Mucosa of descending colon (tissue), 3 donors: ENCODE data around the gene OR13F1. TPM values are rescaled to one million over a fixed set of nuclear protein-coding genes. Genes with fewer than 3 reads are reported as not detected.

ENCODE experiments used
- ATAC-seq: fragments of 200-7000 bp; cut with Tn5 transposase; one replicate; pipeline ENCODE4 v1.9.1; 2020; ENCODE audit warnings: mild to moderate bottlenecking, moderate library complexity
- DNase-seq, 3 donors: peaks; one replicate each; pipeline ENCODE4 v3.0.0-alpha.2; 2020
- H3K36me3 ChIP-seq: fragments of 200-600 bp; one replicate; pipeline ENCODE4 v1.8.0; 2021; ENCODE audit warnings: low read depth, mild to moderate bottlenecking
- H3K4me1 ChIP-seq: fragments of 200-600 bp; one replicate; pipeline ENCODE4 v1.8.0; 2021; ENCODE audit warnings: low read depth, mild to moderate bottlenecking
- H3K4me3 ChIP-seq: fragments of 200-600 bp; one replicate; pipeline ENCODE4 v1.8.0; 2021; ENCODE audit warnings: mild to moderate bottlenecking
- H3K9me3 ChIP-seq: fragments of 200-600 bp; one replicate; pipeline ENCODE4 v1.8.0; 2021; ENCODE audit warnings: mild to moderate bottlenecking
- intact Hi-C, 2 donors: fragments of 100-400 bp; cut with DNase I in 1 of 2; cut with micrococcal nuclease in 1 of 2; formaldehyde crosslinking; loops; one replicate each; pipeline versions ENCODE4 v1.11.0 to v1.11.1; 2022; cut with DNase I, micrococcal nuclease
- long read RNA-seq, 2 donors: library from polyadenylated mRNA; unstranded; transcript quantifications; one replicate each; pipeline ENCODE4 v2.0.0, GENCODE V29; 2019 to 2021
- total RNA-seq, 3 donors: library from RNA; stranded (reverse); fragmentation: NEBNext Ultra II Directional in 2 of 3; extraction: Animal tissue kit (Norgen Biotek cat#: 25700) in 2 of 3; gene quantifications; one replicate each; pipeline versions ENCODE4 v1.2.1 to v1.2.4, GENCODE V29; 2021 to 2023
- TF ChIP-seq, protein P1 (sequence below): fragments of 200-600 bp; IDR thresholded peaks from one replicate; pipeline ENCODE4 v1.8.0; 2022; ENCODE audit warnings: antibody characterized with exemption, mild to moderate bottlenecking
- donor health status: DM: no; HTN: no; CAD: no; lungs with moderate emphysema.
- donor health status: DM: no; HTN: no; CAD: no.
- donor health status: DM: no; HTN: yes; CAD: no.

The OR13F1 gene, protein sequence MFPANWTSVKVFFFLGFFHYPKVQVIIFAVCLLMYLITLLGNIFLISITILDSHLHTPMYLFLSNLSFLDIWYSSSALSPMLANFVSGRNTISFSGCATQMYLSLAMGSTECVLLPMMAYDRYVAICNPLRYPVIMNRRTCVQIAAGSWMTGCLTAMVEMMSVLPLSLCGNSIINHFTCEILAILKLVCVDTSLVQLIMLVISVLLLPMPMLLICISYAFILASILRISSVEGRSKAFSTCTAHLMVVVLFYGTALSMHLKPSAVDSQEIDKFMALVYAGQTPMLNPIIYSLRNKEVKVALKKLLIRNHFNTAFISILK
- not detected for total RNA-seq
- long read RNA-seq, donor 1 = 0 reads
- long read RNA-seq, donor 2 = 0 reads

DNA sequence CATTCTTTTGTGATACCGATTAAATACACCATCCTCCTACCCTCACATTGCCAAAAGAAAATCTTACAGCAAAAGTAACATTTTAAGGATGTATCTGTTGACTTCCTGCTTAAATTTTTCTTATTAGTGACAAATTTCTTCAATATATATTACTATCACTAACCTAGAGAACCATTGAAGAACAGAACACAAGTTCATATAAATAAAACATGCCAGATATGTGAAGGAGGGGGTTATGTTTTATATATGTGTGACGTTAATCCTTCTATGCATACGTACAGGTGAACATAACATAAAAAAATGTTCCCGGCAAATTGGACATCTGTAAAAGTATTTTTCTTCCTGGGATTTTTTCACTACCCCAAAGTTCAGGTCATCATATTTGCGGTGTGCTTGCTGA is at the start of gene OR13F1:
TSS of gene OR13F1 (plus strand) at position 301 of the 400 bp plus-strand sequence. CDS start at position 301, 0 bp downstream.
- DNase-seq = no peak
- no peaks in the 10 kb centered on the region for H3K9me3 ChIP-seq
- H3K4me3 ChIP-seq = no peak within 1 kb of the TSS
- TF ChIP-seq, protein P1, sequence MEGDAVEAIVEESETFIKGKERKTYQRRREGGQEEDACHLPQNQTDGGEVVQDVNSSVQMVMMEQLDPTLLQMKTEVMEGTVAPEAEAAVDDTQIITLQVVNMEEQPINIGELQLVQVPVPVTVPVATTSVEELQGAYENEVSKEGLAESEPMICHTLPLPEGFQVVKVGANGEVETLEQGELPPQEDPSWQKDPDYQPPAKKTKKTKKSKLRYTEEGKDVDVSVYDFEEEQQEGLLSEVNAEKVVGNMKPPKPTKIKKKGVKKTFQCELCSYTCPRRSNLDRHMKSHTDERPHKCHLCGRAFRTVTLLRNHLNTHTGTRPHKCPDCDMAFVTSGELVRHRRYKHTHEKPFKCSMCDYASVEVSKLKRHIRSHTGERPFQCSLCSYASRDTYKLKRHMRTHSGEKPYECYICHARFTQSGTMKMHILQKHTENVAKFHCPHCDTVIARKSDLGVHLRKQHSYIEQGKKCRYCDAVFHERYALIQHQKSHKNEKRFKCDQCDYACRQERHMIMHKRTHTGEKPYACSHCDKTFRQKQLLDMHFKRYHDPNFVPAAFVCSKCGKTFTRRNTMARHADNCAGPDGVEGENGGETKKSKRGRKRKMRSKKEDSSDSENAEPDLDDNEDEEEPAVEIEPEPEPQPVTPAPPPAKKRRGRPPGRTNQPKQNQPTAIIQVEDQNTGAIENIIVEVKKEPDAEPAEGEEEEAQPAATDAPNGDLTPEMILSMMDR = no peak
- intact Hi-C loops = no loop called here
- H3K4me1 ChIP-seq = no peaks in the 10 kb centered on the region
- no peaks in the 10 kb centered on the region for H3K36me3 ChIP-seq
- no peak for ATAC-seq

DNA sequence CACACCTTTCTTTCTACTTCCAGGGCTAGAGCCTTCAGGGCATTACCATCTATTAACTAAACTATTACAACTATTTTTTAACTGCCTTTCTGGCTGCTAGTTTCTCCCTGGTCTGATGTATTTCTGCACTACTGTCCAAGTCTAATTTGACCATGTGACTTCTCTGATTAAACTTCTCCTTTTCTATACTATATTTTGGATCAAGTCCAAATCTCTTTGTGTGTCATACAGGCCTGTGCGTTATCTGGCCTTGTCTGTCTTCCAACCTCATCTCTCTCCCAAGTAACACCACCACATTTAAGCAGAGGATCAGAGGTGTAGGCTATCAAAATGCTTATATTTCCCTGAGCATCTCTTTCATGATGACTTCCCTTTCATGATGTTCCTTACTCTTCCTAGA is 47.2 kb upstream of the OR13F1 start:
- Histone ChIP-seq H3K36me3 (no peaks in the 10 kb centered on the region), H3K4me3 (no peak overlapping the region), H3K4me1 (no peaks in the 10 kb centered on the region), H3K9me3 (no peaks in the 10 kb centered on the region)
- no peak for DNase-seq
- intact Hi-C loops = no loop called here
- no peak for ATAC-seq
- TF ChIP-seq, protein P1 = no peak

GRCh38 chr9:104463864-104464263 is 40.2 kb upstream of the OR13F1 start:
- TF ChIP-seq, protein P1 = no peak

GRCh38 chr9:104468261-104468660 is 35.8 kb upstream of the OR13F1 start:
- no peaks in the 10 kb centered on the region for H3K4me1 ChIP-seq
- TF ChIP-seq, protein P1 = no peak
- H3K36me3 ChIP-seq = no peaks in the 10 kb centered on the region
- DNase-seq = no peak
- intact Hi-C loops = no loop called here
- no peak overlapping the region for H3K4me3 ChIP-seq
- ATAC-seq = no peak
- no peaks in the 10 kb centered on the region for H3K9me3 ChIP-seq

More at GRCh38 chr9:104463864-104464263, 40.2 kb upstream of the OR13F1 start:
- H3K4me1 ChIP-seq = no peaks in the 10 kb centered on the region
- intact Hi-C loops = no loop called here
- peak; percentile 60 for ATAC-seq
- DNase-seq = no peak
- no peaks in the 10 kb centered on the region for H3K36me3 ChIP-seq
- no peaks in the 10 kb centered on the region for H3K9me3 ChIP-seq
- no peak overlapping the region for H3K4me3 ChIP-seq

- no peaks in the 10 kb centered on the region for H3K36me3 ChIP-seq
- H3K4me1 ChIP-seq = no peaks in the 10 kb centered on the region
- H3K4me3 ChIP-seq = no peak overlapping the region
- TF ChIP-seq, protein P1 = no peak
- no peaks in the 10 kb centered on the region for H3K9me3 ChIP-seq
- intact Hi-C loops = no loop called here
- DNase-seq (no peak), ATAC-seq (no peak)
Measured at GRCh38 chr9:104482921-104483570, 21.0 kb upstream of the OR13F1 start.
